SK-N-MC (cell line): Measurements from ENCODE around the gene CCDC124.

Experiments used
- EZH2 ChIP-seq: fragments of 200-600 bp; sonication (generic); IDR thresholded peaks from one replicate; pipeline ENCODE4 v1.6.1; 2017; ENCODE audit warnings: antibody characterized with exemption
- POLR2AphosphoS5 ChIP-seq: IDR thresholded peaks from 2 replicates; pipeline ENCODE4 v1.6.1; 2012; ENCODE audit warnings: mild to moderate bottlenecking, low read depth, low read length, borderline replicate concordance

DNA sequence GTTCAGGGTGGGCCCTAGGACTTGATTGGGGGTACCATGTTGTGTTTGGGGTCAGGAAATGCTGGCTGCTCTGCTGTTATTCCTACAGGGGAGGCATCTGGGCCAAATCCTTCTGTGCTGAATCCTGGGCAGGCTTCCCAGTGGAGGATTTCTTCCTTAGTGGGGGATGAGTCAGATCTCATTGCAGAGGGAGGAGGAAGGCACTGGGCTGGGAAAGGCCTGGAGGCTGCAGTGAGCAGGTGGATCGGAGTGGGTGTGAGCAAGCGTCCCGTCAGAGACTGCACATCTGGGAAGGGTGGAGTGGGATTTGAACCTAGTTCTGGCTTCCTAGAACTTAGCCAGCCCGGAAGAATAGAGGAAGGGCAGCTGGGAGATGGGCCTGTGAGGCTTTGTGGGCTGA is 11.5 kb downstream of the CCDC124 start:
- TF ChIP-seq EZH2 (no peak), POLR2AphosphoS5 (no peak)
